Endothelial cell of umbilical vein (primary cell): Measurements from ENCODE around the gene ACVR2A. TPM values are rescaled to one million over a fixed set of nuclear protein-coding genes. Genes with fewer than 3 reads are reported as not detected.

ENCODE experiments used
- BruUV-seq: library from RNA; stranded (reverse); fragments of 400-500 nt; replicated peaks from 2 replicates; lab custom pipeline; 2021; lab: Mats Ljungman, UMichigan
- CTCF ChIA-PET: fragments of 300-600, 350-600 bp; sonication (Branson Sonifier 250); formaldehyde crosslinking; loops from one replicate; lab custom pipeline; 2021; ENCODE audit warnings: antibody characterized with exemption, inconsistent platforms; lab: Charles Lee
- POLR2A ChIA-PET: fragments of 300-600, 350-600 bp; sonication (Branson Sonifier 250); formaldehyde crosslinking; loops from one replicate; lab custom pipeline; 2021; ENCODE audit warnings: antibody characterized with exemption, inconsistent platforms; lab: Charles Lee
- DNase-seq: peaks from one replicate; pipeline ENCODE4 v3.0.0-alpha.2; 2011; ENCODE audit warnings: low read depth, low spot score
- FAIRE-seq: peaks from 2 replicates; lab custom pipeline; 2011; peaks lifted over from hg19 to GRCh38; lab: Jason Lieb, UNC
- H2AFZ ChIP-seq: 2 replicates; pipeline ENCODE4 v1.6.0; 2012; ENCODE audit warnings: low read depth, low read length, control low read depth, inconsistent platforms
- H3K27ac ChIP-seq: 2 replicates; pipeline ENCODE4 v1.5.1; 2011; ENCODE audit warnings: low read depth, mild to moderate bottlenecking, control low read depth, low read length, moderate library complexity; ENCODE audit not compliant: insufficient read depth
- H3K27me3 ChIP-seq, 2 experiments: 2 replicates each; pipeline versions ENCODE4 v1.6.0 to v1.6.1; 2011; ENCODE audit warnings: low read length in 2 of 2, mixed read lengths in 1 of 2; ENCODE audit not compliant: control insufficient read depth in 2 of 2, insufficient read depth in 2 of 2
- H3K36me3 ChIP-seq, 2 experiments: 2 replicates in 1 of 2; 3 replicates in 1 of 2; pipeline ENCODE4 v1.5.1; 2011; ENCODE audit warnings: low read length in 2 of 2, mild to moderate bottlenecking in 1 of 2, moderate library complexity in 1 of 2; ENCODE audit not compliant: control insufficient read depth in 2 of 2, insufficient read depth in 2 of 2; ENCODE audit errors: extremely low read depth in 1 of 2
- H3K4me1 ChIP-seq: 3 replicates; pipeline ENCODE4 v1.5.1; 2011; ENCODE audit warnings: mild to moderate bottlenecking, low read length; ENCODE audit not compliant: control insufficient read depth, insufficient read depth; ENCODE audit errors: extremely low read depth
- H3K4me2 ChIP-seq: 2 replicates; pipeline ENCODE4 v1.6.1; 2011; ENCODE audit warnings: low read length, control low read depth, mixed read lengths; ENCODE audit not compliant: insufficient read depth
- H3K4me3 ChIP-seq, 3 experiments: fragments of 200-600 bp in 1 of 3; sonication (generic), shearing (Covaris generic) in 1 of 3; replicated peaks in 1 of 3; 2 replicates each; pipeline ENCODE4 v1.5.1; 2011 to 2016; ENCODE audit warnings: control low read depth in 3 of 3, low read length in 3 of 3, mild to moderate bottlenecking in 2 of 3, inconsistent platforms in 1 of 3, low read depth in 1 of 3, moderate library complexity in 1 of 3; ENCODE audit not compliant: insufficient read depth in 1 of 3
- H3K79me2 ChIP-seq: 2 replicates; pipeline ENCODE4 v1.6.0; 2012; ENCODE audit warnings: low read length, inconsistent platforms; ENCODE audit not compliant: control insufficient read depth, insufficient read depth
- H3K9ac ChIP-seq: replicated peaks from 2 replicates; pipeline ENCODE3; 2011; ENCODE audit warnings: low read length, control low read depth; ENCODE audit not compliant: insufficient read depth; ENCODE audit errors: extremely low read depth
- H3K9me1 ChIP-seq: replicated peaks from 3 replicates; pipeline ENCODE4 v1.6.0; 2011; ENCODE audit warnings: mild to moderate bottlenecking, low read length; ENCODE audit not compliant: control insufficient read depth, insufficient read depth; ENCODE audit errors: extremely low read depth
- H3K9me3 ChIP-seq: replicated peaks from 2 replicates; pipeline ENCODE4 v1.5.1; 2012; ENCODE audit warnings: low read length, inconsistent platforms; ENCODE audit not compliant: control insufficient read depth, insufficient read depth
- H4K20me1 ChIP-seq: replicated peaks from 2 replicates; pipeline ENCODE3; 2011; ENCODE audit warnings: mild to moderate bottlenecking, low read length; ENCODE audit not compliant: control insufficient read depth, insufficient read depth; ENCODE audit errors: extremely low read depth
- EZH2 ChIP-seq: IDR thresholded peaks from 2 replicates; pipeline ENCODE4 v1.6.1; 2012; ENCODE audit warnings: borderline replicate concordance, low read depth, mild to moderate bottlenecking, moderate library complexity, low read length, inconsistent platforms; ENCODE audit not compliant: severe bottlenecking
- FOS ChIP-seq: IDR thresholded peaks from 2 replicates; pipeline ENCODE4 v1.6.1; 2011; ENCODE audit warnings: mild to moderate bottlenecking, low read length, moderate library complexity, borderline replicate concordance; ENCODE audit not compliant: insufficient read depth
- GATA2 ChIP-seq: IDR thresholded peaks from 2 replicates; pipeline ENCODE4 v1.7.0; 2011; ENCODE audit warnings: low read depth, mild to moderate bottlenecking, moderate library complexity, mixed read lengths, low read length; ENCODE audit not compliant: insufficient read length, insufficient read depth
- JUN ChIP-seq: IDR thresholded peaks from 2 replicates; pipeline ENCODE4 v1.6.1; 2011; ENCODE audit warnings: borderline replicate concordance, low read depth; ENCODE audit not compliant: insufficient read length, insufficient read depth
- MYC ChIP-seq: IDR thresholded peaks from one replicate; pipeline ENCODE4 v1.6.1; 2011; ENCODE audit warnings: mild to moderate bottlenecking, low read depth, low read length
- POLR2A ChIP-seq: IDR thresholded peaks from 2 replicates; pipeline ENCODE4 v1.6.1; 2012; ENCODE audit warnings: low read depth, mild to moderate bottlenecking, control low read depth, low read length
- POLR2AphosphoS5 ChIP-seq: IDR thresholded peaks from 2 replicates; pipeline ENCODE4 v1.6.1; 2012; ENCODE audit warnings: low read depth, mild to moderate bottlenecking, control low read depth, low read length, moderate library complexity; ENCODE audit not compliant: insufficient read depth
- dilution Hi-C: fragments of 300-500 bp; cut with MboI; formaldehyde crosslinking; loops from one replicate; pipeline ENCODE4 v1.15.0; 2019; ENCODE audit warnings: low sequenced_read_pairs; ENCODE audit not compliant: extremely low pct_ligation_motif_present
- intact Hi-C: fragments of 100-400 bp; cut with micrococcal nuclease; formaldehyde crosslinking; loops from one replicate; pipeline ENCODE4 v1.10.0; 2022
- polyA plus RNA-seq, 4 experiments: library from polyadenylated mRNA; depleted of rRNA in 3 of 4; stranded (reverse) in 3 of 4; unstranded in 1 of 4; fragments of >200 nt; gene quantifications; 2 replicates each; pipeline versions ENCODE4 v1.2.1 to v1.2.3, GENCODE V29; 2011 to 2012; ENCODE audit warnings: missing spikeins in 1 of 4
- total RNA-seq: library from RNA; stranded (reverse); gene quantifications from 2 replicates; pipeline ENCODE4 v1.2.3, GENCODE V29; 2021
- TF ChIP-seq, protein P1 (sequence below), 2 donors: IDR thresholded peaks; 1 replicate in 1 of 2; 2 replicates in 1 of 2; pipeline ENCODE4 v1.5.1; 2011; ENCODE audit warnings: low read length in 2 of 2, mild to moderate bottlenecking in 2 of 2, moderate library complexity in 2 of 2, control low read depth in 1 of 2, inconsistent platforms in 1 of 2, low read depth in 1 of 2; ENCODE audit not compliant: insufficient read depth in 1 of 2; ENCODE audit errors: extremely low read depth in 1 of 2
- TF ChIP-seq, protein P2 (sequence below): IDR thresholded peaks from 2 replicates; pipeline ENCODE4 v1.6.1; 2011; ENCODE audit not compliant: insufficient read depth, insufficient read length

The ACVR2A gene
- total and polyA plus RNA-seq, 2 donors (not counting 3 experiments of a cell fraction or from before 2014, with no cell fraction given) = 1.7 to 7.9 TPM

DNA sequence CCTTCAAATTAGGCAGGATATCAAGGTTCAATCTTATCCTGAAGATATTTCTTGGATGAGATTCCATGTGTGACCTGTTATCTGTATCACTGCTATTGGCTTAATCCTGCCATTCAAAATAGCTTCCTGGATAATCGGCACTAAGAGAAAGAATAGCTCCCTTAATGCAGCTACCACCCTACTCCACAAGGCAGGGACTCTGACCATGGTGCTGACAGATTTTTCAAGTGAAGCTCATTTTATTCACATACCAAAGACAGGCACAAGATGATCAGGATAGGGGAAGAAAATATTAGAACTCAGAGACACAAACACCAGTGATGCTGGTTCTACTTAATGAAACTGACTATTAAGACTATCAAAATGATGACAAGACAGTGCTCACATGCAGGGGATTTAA, 100.8 kb downstream of the ACVR2A start:
- ChIA-PET CTCF (interaction anchor here (0.8 to 1.6 kb wide), 5 partner anchors 44 to 1071 kb away, joined by 3 to 19 read pairs (median 4); no protein-coding TSS in a partner anchor), POLR2A (no interaction called here)
- peak; percentile 28 for DNase-seq
- H3K27ac ChIP-seq = no peak overlapping the region
- dilution Hi-C loops = no loop called here
- no peak overlapping the region for H3K4me2 ChIP-seq
- no peaks in the 10 kb centered on the region for H3K4me1 ChIP-seq
- H3K79me2 ChIP-seq = no peaks in the 10 kb centered on the region
- no peaks in the 10 kb centered on the region for H3K9me3 ChIP-seq
- H3K36me3 ChIP-seq = no peaks in the 10 kb centered on the region
- H4K20me1 ChIP-seq = peaks cover 2% of the 10 kb centered on the region
- TF ChIP-seq, protein P1, sequence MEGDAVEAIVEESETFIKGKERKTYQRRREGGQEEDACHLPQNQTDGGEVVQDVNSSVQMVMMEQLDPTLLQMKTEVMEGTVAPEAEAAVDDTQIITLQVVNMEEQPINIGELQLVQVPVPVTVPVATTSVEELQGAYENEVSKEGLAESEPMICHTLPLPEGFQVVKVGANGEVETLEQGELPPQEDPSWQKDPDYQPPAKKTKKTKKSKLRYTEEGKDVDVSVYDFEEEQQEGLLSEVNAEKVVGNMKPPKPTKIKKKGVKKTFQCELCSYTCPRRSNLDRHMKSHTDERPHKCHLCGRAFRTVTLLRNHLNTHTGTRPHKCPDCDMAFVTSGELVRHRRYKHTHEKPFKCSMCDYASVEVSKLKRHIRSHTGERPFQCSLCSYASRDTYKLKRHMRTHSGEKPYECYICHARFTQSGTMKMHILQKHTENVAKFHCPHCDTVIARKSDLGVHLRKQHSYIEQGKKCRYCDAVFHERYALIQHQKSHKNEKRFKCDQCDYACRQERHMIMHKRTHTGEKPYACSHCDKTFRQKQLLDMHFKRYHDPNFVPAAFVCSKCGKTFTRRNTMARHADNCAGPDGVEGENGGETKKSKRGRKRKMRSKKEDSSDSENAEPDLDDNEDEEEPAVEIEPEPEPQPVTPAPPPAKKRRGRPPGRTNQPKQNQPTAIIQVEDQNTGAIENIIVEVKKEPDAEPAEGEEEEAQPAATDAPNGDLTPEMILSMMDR (IDR thresholded peaks at IDR 0.05; ENCODE audit: extremely low read depth in 1 of 2, insufficient read depth in 1 of 2, low read depth in 1 of 2, low read length in 2 of 2) = no peak
- TF ChIP-seq GATA2 (no peak), EZH2 (no peak), POLR2AphosphoS5 (no peak), FOS (no peak), JUN (no peak), POLR2A (no peak), MYC (no peak)
- TF ChIP-seq, protein P2, sequence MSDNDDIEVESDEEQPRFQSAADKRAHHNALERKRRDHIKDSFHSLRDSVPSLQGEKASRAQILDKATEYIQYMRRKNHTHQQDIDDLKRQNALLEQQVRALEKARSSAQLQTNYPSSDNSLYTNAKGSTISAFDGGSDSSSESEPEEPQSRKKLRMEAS = no peak
- intact Hi-C loops = no loop called here
- BruUV-seq = no TSS peak
- no peak overlapping the region for H2AFZ ChIP-seq
- no peak overlapping the region for H3K9ac ChIP-seq
- no peaks in the 10 kb centered on the region for H3K27me3 ChIP-seq
- FAIRE-seq = no peak
- no peaks in the 10 kb centered on the region for H3K9me1 ChIP-seq
- H3K4me3 ChIP-seq = no peak overlapping the region
